AG10803 (cell line): ENCODE data around the gene EPHB4.

Source experiments
- DNase-seq: peaks from one replicate; pipeline ENCODE4 v3.0.0; 2010; ENCODE audit warnings: low read depth
- H3K4me3 ChIP-seq: 2 replicates; pipeline ENCODE4 v1.5.1; 2011; ENCODE audit warnings: mild to moderate bottlenecking, low read length, control low read depth
- TF ChIP-seq, protein P1 (sequence below): conservative IDR thresholded peaks from 2 replicates; pipeline ENCODE4 v1.5.1; 2011; ENCODE audit warnings: mild to moderate bottlenecking, low read length, control low read depth, inconsistent platforms

The EPHB4 gene

DNA sequence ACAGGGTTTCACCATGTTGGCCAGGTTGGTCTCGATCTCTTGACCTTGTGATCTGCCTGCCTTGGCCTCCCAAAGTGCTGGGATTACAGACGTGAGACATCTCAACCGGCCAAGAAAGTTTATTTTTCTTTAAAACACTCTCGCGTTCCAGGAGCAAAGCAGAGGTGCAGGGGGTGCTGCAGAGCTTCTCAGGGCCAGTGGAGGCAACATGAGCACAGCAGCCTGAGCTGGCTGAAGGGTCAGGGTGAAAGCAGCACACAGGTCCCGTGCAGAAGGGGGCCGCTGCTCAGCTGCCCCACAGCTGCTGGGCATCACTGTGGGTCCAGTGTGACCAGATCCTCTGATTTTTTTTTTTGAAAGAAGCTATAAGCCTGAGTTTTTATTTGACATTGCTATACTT, 46.1 kb downstream of the EPHB4 start:
- no peak for DNase-seq
- no peak overlapping the region for H3K4me3 ChIP-seq
- TF ChIP-seq, protein P1, sequence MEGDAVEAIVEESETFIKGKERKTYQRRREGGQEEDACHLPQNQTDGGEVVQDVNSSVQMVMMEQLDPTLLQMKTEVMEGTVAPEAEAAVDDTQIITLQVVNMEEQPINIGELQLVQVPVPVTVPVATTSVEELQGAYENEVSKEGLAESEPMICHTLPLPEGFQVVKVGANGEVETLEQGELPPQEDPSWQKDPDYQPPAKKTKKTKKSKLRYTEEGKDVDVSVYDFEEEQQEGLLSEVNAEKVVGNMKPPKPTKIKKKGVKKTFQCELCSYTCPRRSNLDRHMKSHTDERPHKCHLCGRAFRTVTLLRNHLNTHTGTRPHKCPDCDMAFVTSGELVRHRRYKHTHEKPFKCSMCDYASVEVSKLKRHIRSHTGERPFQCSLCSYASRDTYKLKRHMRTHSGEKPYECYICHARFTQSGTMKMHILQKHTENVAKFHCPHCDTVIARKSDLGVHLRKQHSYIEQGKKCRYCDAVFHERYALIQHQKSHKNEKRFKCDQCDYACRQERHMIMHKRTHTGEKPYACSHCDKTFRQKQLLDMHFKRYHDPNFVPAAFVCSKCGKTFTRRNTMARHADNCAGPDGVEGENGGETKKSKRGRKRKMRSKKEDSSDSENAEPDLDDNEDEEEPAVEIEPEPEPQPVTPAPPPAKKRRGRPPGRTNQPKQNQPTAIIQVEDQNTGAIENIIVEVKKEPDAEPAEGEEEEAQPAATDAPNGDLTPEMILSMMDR, result no peak

DNA sequence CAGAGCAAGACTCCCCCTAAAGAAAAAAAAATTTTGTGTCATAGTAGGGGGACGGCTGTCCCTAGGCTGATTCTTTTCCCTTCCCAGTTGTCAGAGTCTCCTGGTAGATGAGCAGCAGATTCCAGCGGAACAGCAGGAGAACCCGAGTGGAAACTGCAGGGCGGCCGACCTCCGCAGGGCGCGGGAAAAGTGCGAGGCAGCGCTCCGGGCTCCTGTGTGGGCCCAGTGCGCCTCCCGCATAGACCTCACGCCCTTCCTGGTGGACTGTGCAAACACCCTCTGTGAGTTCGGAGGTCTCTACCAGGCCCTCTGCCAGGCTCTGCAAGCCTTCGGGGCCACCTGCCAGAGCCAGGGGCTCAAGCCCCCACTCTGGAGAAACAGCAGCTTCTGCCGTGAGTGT, 48.0 kb downstream of the EPHB4 start:
- TF ChIP-seq, protein P1, result no peak
- no peak for DNase-seq
- no peak overlapping the region for H3K4me3 ChIP-seq

DNA sequence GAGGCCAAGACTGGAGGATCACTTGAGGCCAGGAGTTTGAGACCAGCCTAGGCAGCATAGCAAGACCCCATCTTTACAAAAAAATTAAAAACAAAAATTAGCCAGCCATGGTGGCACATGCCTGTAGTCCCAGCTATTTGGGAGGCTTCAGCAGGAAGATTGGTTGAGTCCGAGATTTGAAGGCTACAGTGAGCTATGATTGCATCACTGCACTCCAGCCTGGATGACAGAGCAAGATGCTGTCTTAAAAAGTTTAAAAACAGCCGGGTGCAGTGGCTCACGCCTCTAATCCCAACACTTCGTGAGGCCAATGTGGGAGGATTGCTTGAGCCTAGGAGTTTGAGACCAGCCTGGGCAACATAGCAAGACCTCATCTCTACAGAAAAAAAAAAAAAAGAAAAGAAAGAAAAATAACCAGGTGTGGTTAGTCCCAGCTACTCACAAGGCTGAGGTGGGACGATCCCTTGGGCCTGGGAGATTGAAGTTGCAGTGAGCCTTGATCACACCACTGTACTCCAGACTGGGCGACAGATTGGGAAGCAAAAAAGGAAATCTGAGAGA, 49.2 kb downstream of the EPHB4 start:
- TF ChIP-seq, protein P1, result no peak
- H3K4me3 ChIP-seq, result no peak overlapping the region
- no peak for DNase-seq

DNA sequence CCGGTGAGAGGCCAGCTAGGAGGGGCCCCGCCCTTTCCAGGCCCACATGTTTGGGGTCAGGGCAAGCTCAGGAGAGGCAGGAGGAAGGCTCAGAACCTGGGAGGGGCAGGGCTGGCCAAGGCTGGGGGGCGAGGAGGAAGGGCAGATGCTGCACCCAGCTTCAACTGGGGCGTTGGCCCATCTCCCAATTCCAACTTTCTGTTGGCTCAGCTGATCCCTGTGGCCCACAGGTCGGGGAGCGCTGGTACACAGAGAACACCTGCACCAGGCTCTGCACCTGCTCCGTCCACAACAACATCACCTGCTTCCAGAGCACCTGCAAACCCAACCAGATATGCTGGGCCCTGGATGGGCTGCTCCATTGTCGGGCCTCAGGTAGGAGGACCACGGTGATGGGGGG, 53.8 kb downstream of the EPHB4 start:
- H3K4me3 ChIP-seq, result no peak overlapping the region
- TF ChIP-seq, protein P1, result no peak
- DNase-seq, result no peak

DNA sequence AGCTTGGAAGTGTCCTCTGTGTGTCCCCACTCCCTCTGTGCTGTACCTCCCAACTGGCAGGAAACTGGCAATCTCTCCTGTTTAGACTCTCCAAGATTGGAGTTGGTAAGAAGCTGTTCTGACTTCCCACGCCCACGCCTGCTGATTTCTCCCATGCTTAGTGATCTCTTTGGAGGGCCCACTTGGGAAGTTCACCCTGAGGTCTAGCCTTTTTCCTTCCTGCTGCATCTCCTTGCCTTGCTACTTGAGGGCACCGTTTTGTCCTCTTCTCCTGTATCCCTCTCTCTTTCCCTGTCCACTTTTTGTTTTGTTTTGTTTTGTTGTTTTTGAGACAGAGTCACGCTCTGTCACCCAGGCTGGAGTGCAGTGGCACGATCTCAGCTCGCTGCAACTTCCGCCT, 58.5 kb downstream of the EPHB4 start:
- no peak for DNase-seq
- no peak overlapping the region for H3K4me3 ChIP-seq
- TF ChIP-seq, protein P1, result no peak

DNA sequence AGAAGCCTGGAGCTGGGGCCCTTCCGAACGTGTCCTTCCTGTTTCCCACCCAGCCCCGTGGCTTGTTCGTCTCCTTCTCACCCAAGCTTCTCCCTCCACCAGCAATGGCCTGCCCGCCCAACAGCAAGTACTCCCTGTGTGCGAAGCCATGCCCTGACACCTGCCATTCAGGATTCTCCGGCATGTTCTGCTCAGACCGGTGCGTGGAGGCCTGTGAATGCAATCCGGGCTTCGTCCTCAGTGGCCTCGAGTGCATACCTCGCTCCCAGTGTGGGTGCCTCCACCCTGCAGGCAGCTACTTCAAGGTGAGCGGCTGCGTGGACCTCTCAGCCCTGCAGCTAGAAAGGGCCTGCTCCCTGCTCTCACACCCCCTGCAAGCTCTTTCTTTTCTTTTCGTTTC, 62.1 kb downstream of the EPHB4 start:
- H3K4me3 ChIP-seq, result no peak overlapping the region
- DNase-seq, result no peak
- TF ChIP-seq, protein P1, result no peak

DNA sequence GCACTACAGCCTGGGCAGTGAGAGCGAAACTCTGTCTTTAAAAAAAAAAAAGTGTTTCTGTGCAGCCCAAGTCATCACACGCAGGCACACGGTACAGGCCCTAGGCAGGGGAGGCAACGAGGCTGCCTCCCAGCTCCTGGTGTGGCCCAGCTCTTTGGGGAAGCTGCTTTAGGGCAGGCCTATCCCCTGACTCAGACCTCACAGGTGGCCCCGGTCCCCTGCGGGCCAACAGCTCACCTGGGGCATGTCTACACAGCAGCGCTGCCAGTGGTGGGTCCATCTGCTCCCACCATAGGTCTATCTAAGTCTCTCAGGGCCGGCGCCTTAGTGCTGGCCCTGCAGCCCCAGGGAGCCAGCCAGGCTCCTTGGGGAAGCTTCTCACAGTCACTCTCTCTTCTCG, 62.5 kb downstream of the EPHB4 start:
- TF ChIP-seq, protein P1, result no peak
- no peak overlapping the region for H3K4me3 ChIP-seq
- no peak for DNase-seq
